ENCODE measurements around the gene CYP26B1.

GRCh38 chr2:72139471-72139873 is 8.2 kb downstream of the CYP26B1 start:
- TF ChIP-seq, protein P1, sequence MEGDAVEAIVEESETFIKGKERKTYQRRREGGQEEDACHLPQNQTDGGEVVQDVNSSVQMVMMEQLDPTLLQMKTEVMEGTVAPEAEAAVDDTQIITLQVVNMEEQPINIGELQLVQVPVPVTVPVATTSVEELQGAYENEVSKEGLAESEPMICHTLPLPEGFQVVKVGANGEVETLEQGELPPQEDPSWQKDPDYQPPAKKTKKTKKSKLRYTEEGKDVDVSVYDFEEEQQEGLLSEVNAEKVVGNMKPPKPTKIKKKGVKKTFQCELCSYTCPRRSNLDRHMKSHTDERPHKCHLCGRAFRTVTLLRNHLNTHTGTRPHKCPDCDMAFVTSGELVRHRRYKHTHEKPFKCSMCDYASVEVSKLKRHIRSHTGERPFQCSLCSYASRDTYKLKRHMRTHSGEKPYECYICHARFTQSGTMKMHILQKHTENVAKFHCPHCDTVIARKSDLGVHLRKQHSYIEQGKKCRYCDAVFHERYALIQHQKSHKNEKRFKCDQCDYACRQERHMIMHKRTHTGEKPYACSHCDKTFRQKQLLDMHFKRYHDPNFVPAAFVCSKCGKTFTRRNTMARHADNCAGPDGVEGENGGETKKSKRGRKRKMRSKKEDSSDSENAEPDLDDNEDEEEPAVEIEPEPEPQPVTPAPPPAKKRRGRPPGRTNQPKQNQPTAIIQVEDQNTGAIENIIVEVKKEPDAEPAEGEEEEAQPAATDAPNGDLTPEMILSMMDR (conservative IDR thresholded peaks at IDR 0.05; ENCODE audit: low read depth, low read length) = no peak
- TF ChIP-seq EZH2 (IDR thresholded peaks at IDR 0.05; ENCODE audit: low read length, unreplicated experiment) (no peak), EZH2phosphoT487 (IDR thresholded peaks at IDR 0.05; ENCODE audit: borderline replicate concordance, low read length) (no peak)

Data from PC-3 (cell line).